Neuronal stem cell (in vitro differentiated cells): ENCODE results near the gene PAIP2B. TPM values are rescaled to one million over a fixed set of nuclear protein-coding genes. Genes with fewer than 3 reads are reported as not detected.

Experiments
- DNase-seq: peaks from one replicate; pipeline ENCODE4 v3.0.0-alpha.2; 2013; ENCODE audit warnings: low spot score
- H2AFZ ChIP-seq: one replicate; pipeline ENCODE4 v1.6.1; 2013; ENCODE audit warnings: mild to moderate bottlenecking, low read length, inconsistent platforms
- H2AK5ac ChIP-seq: 2 replicates; pipeline ENCODE4 v1.6.1; 2013; ENCODE audit warnings: low read depth, mild to moderate bottlenecking, inconsistent platforms, low read length, moderate library complexity, mixed read lengths
- H2BK120ac ChIP-seq: 2 replicates; pipeline ENCODE4 v1.6.1; 2013; ENCODE audit warnings: low read depth, mild to moderate bottlenecking, inconsistent platforms, low read length, moderate library complexity, mixed read lengths
- H2BK12ac ChIP-seq: one replicate; pipeline ENCODE4 v1.6.1; 2013; ENCODE audit warnings: low read length, inconsistent platforms
- H2BK15ac ChIP-seq: 2 replicates; pipeline ENCODE4 v1.6.1; 2013; ENCODE audit warnings: mild to moderate bottlenecking, low read length, inconsistent platforms, mixed read lengths
- H2BK5ac ChIP-seq: one replicate; pipeline ENCODE4 v1.6.1; 2013; ENCODE audit warnings: inconsistent platforms, mild to moderate bottlenecking, low read length, moderate library complexity
- H3K14ac ChIP-seq: one replicate; pipeline ENCODE4 v1.6.1; 2013; ENCODE audit warnings: low read length, inconsistent platforms
- H3K18ac ChIP-seq: 2 replicates; pipeline ENCODE4 v1.6.1; 2013; ENCODE audit warnings: low read length, inconsistent platforms
- H3K23ac ChIP-seq: 2 replicates; pipeline ENCODE4 v1.6.1; 2013; ENCODE audit warnings: low read depth, mild to moderate bottlenecking, mixed read lengths, low read length, inconsistent platforms; ENCODE audit not compliant: poor library complexity
- H3K27ac ChIP-seq: replicated peaks from 3 replicates; pipeline ENCODE4 v1.5.1; 2013; ENCODE audit warnings: low read length, inconsistent platforms
- H3K27me3 ChIP-seq, 3 experiments: 2 replicates each; pipeline ENCODE4 v1.6.1; 2013; ENCODE audit warnings: low read length in 3 of 3, mild to moderate bottlenecking in 2 of 3, inconsistent platforms in 1 of 3, low read depth in 1 of 3, mixed read lengths in 1 of 3, moderate library complexity in 1 of 3; ENCODE audit not compliant: control insufficient read depth in 3 of 3, insufficient read depth in 3 of 3
- H3K36me3 ChIP-seq, 2 donors: replicated peaks in 1 of 2; 2 replicates each; pipeline ENCODE4 v1.6.1; 2013; ENCODE audit warnings: low read length in 2 of 2; ENCODE audit not compliant: control insufficient read depth in 2 of 2, insufficient read depth in 2 of 2
- H3K4ac ChIP-seq: 2 replicates; pipeline ENCODE4 v1.6.1; 2013; ENCODE audit warnings: inconsistent platforms, mild to moderate bottlenecking, low read length, moderate library complexity
- H3K4me1 ChIP-seq, 2 donors: 1 replicate in 1 of 2; 2 replicates in 1 of 2; pipeline ENCODE4 v1.6.1; 2013; ENCODE audit warnings: low read length in 2 of 2, low read depth in 1 of 2; ENCODE audit not compliant: control insufficient read depth in 2 of 2, insufficient read depth in 1 of 2
- H3K4me2 ChIP-seq: one replicate; pipeline ENCODE4 v1.6.1; 2013; ENCODE audit warnings: mild to moderate bottlenecking, low read length, inconsistent platforms; ENCODE audit not compliant: insufficient read depth, poor library complexity, severe bottlenecking
- H3K4me3 ChIP-seq, 2 donors: 2 replicates each; pipeline ENCODE4 v1.5.1; 2013; ENCODE audit warnings: low read length in 2 of 2, mild to moderate bottlenecking in 2 of 2, inconsistent platforms in 1 of 2, moderate library complexity in 1 of 2
- H3K79me1 ChIP-seq: one replicate; pipeline ENCODE4 v1.6.1; 2013; ENCODE audit warnings: low read depth, mild to moderate bottlenecking, inconsistent platforms, low read length, moderate library complexity
- H3K9ac ChIP-seq: one replicate; pipeline ENCODE4 v1.6.1; 2013; ENCODE audit warnings: mild to moderate bottlenecking, low read depth, low read length, inconsistent platforms; ENCODE audit not compliant: poor library complexity
- H3K9me3 ChIP-seq, 2 donors: replicated peaks in 1 of 2; 2 replicates each; pipeline versions ENCODE3 to v1.6.1; 2013; ENCODE audit warnings: low read length in 2 of 2, mild to moderate bottlenecking in 2 of 2, inconsistent platforms in 1 of 2, low read depth in 1 of 2, mixed read lengths in 1 of 2, moderate library complexity in 1 of 2; ENCODE audit not compliant: control insufficient read depth in 2 of 2, insufficient read depth in 1 of 2
- H4K8ac ChIP-seq: one replicate; pipeline ENCODE4 v1.6.1; 2013; ENCODE audit warnings: low read depth, mild to moderate bottlenecking, inconsistent platforms, low read length, moderate library complexity
- H4K91ac ChIP-seq: one replicate; pipeline ENCODE4 v1.6.1; 2013; ENCODE audit warnings: low read length, low read depth, mild to moderate bottlenecking, inconsistent platforms; ENCODE audit not compliant: poor library complexity
- WGBS, 2 donors: extraction: QIAGEN DNeasy Blood & Tissue Kit; methylation state at CpG; one replicate each; pipeline ENCODE4 v1.1.7; 2013; ENCODE audit warnings: missing lambda C conversion rate in 2 of 2, mixed read lengths in 1 of 2; ENCODE audit not compliant: insufficient read length in 2 of 2, insufficient replicate concordance in 1 of 2; ENCODE audit errors: extremely low coverage in 2 of 2; 5-methylcytosine and 5-hydroxymethylcytosine counted together
- small RNA-seq: library from polyadenylated mRNA; stranded (forward); fragments of <200 nt; extraction: miRNeasy Mini kit (QIAGEN cat#:217004); gene quantifications from one replicate; pipeline ENCODE3, GENCODE V24; 2013; ENCODE audit not compliant: insufficient read depth

PAIP2B gene

GRCh38 chr2:71143782-71144181 lies 83.1 kb downstream of the PAIP2B start:
- H2AFZ ChIP-seq, result no peak overlapping the region
- no peak overlapping the region for H2BK12ac ChIP-seq
- H3K4me2 ChIP-seq, result no peak overlapping the region
- H3K4me3 ChIP-seq, result no peak overlapping the region
- H3K18ac ChIP-seq, result no peak overlapping the region
- H3K36me3 ChIP-seq, result peaks cover 40 to 97% of the 10 kb centered on the region in 2 donors
- H3K27me3 ChIP-seq, result peaks cover 0 to 3% (median 0%) of the 10 kb centered on the region in 3 experiments
- WGBS, 2 donors, result no CpG with 5 or more reads among the region's 3 CpGs
- H3K23ac ChIP-seq, result no peak overlapping the region
- H2BK5ac ChIP-seq, result no peak overlapping the region
- H3K9ac ChIP-seq, result no peak overlapping the region
- no peaks in the 10 kb centered on the region for H3K4me1 ChIP-seq
- H3K14ac ChIP-seq, result no peak overlapping the region
- H3K4ac ChIP-seq, result no peak overlapping the region
- no peak for DNase-seq
- no peak overlapping the region for H2BK120ac ChIP-seq
- H2BK15ac ChIP-seq, result no peak overlapping the region
- no peaks in the 10 kb centered on the region for H3K79me1 ChIP-seq
- H2AK5ac ChIP-seq, result no peak overlapping the region
- no peak overlapping the region for H3K27ac ChIP-seq
- H4K8ac ChIP-seq, result no peak overlapping the region
- no peak overlapping the region for H4K91ac ChIP-seq
- H3K9me3 ChIP-seq, result peaks cover 0 to 2% of the 10 kb centered on the region in 2 donors

GRCh38 chr2:71136174-71136573 lies 90.7 kb downstream of the PAIP2B start:
- no peak overlapping the region for H2AK5ac ChIP-seq
- H2BK5ac ChIP-seq, result no peak overlapping the region
- H3K27ac ChIP-seq, result no peak overlapping the region
- H3K9me3 ChIP-seq, result no peaks in the 10 kb centered on the region
- H4K91ac ChIP-seq, result no peak overlapping the region
- H3K4ac ChIP-seq, result no peak overlapping the region
- H3K4me3 ChIP-seq, result no peak overlapping the region
- H3K9ac ChIP-seq, result no peak overlapping the region
- H3K27me3 ChIP-seq, result no peaks in the 10 kb centered on the region
- H3K18ac ChIP-seq, result no peak overlapping the region
- no peak overlapping the region for H3K23ac ChIP-seq
- peaks cover 20 to 88% of the 10 kb centered on the region in 2 donors for H3K36me3 ChIP-seq
- H2BK120ac ChIP-seq, result no peak overlapping the region
- H3K4me1 ChIP-seq, result peaks cover 2 to 6% of the 10 kb centered on the region in 2 donors
- no peaks in the 10 kb centered on the region for H3K79me1 ChIP-seq
- no peak overlapping the region for H2AFZ ChIP-seq
- WGBS, 2 donors, result no CpG with 5 or more reads among the region's 3 CpGs
- no peak overlapping the region for H3K14ac ChIP-seq
- DNase-seq, result no peak
- no peak overlapping the region for H3K4me2 ChIP-seq
- no peak overlapping the region for H2BK15ac ChIP-seq
- no peak overlapping the region for H4K8ac ChIP-seq
- no peak overlapping the region for H2BK12ac ChIP-seq

- Histone ChIP-seq H2AK5ac (no peak overlapping the region), H3K18ac (no peak overlapping the region), H2BK120ac (no peak overlapping the region), H3K4me3 (no peak overlapping the region), H3K79me1 (peaks cover 2% of the 10 kb centered on the region), H3K9ac (no peak overlapping the region), H3K14ac (no peak overlapping the region), H3K36me3 (peaks cover 10 to 62% of the 10 kb centered on the region in 2 donors), H2AFZ (no peak overlapping the region), H3K27ac (no peak overlapping the region), H4K8ac (no peak overlapping the region), H3K4me1 (peaks cover 2 to 11% of the 10 kb centered on the region in 2 donors), H3K23ac (no peak overlapping the region), H3K4ac (no peak overlapping the region), H3K27me3 (no peaks in the 10 kb centered on the region), H2BK5ac (no peak overlapping the region), H4K91ac (no peak overlapping the region), H3K9me3 (no peaks in the 10 kb centered on the region), H3K4me2 (no peak overlapping the region), H2BK15ac (no peak overlapping the region), H2BK12ac (no peak overlapping the region)
- no peak for DNase-seq
These were observed 93.3 kb downstream of the PAIP2B start for GRCh38 chr2:71133603-71134002.

Small RNA genes lying within 50 kb of the gene (small RNA-seq; reads per million reads assigned to genes)
- gene AC007881.1, result not detected
